ENCODE measurements around the gene FRMD4B.

DNA sequence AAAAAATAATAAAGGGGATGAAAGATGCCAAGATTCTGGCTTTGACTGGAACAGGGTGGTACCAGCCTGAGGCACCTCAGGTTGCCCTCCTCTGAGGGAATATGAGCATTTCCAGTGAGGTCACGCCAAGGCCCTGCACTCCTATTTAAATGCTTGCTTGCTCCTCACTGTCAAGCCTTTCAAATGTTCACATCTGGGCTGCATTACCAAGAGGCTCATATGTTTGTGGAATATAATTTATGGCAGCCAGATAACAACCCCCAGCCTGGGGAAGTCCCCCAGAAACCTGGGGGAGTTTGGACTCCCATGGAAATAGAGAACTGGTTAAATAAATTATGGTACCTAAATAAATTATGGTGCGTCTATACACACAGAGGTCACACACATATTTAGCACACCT is 88.4 kb downstream of the FRMD4B start:
- no peak for TF ChIP-seq CTCF (IDR thresholded peaks at IDR 0.05)
- TF ChIP-seq, protein P1, sequence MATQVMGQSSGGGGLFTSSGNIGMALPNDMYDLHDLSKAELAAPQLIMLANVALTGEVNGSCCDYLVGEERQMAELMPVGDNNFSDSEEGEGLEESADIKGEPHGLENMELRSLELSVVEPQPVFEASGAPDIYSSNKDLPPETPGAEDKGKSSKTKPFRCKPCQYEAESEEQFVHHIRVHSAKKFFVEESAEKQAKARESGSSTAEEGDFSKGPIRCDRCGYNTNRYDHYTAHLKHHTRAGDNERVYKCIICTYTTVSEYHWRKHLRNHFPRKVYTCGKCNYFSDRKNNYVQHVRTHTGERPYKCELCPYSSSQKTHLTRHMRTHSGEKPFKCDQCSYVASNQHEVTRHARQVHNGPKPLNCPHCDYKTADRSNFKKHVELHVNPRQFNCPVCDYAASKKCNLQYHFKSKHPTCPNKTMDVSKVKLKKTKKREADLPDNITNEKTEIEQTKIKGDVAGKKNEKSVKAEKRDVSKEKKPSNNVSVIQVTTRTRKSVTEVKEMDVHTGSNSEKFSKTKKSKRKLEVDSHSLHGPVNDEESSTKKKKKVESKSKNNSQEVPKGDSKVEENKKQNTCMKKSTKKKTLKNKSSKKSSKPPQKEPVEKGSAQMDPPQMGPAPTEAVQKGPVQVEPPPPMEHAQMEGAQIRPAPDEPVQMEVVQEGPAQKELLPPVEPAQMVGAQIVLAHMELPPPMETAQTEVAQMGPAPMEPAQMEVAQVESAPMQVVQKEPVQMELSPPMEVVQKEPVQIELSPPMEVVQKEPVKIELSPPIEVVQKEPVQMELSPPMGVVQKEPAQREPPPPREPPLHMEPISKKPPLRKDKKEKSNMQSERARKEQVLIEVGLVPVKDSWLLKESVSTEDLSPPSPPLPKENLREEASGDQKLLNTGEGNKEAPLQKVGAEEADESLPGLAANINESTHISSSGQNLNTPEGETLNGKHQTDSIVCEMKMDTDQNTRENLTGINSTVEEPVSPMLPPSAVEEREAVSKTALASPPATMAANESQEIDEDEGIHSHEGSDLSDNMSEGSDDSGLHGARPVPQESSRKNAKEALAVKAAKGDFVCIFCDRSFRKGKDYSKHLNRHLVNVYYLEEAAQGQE (IDR thresholded peaks at IDR 0.05; ENCODE audit: insufficient read depth in 1 of 2, low read depth in 2 of 2, low read length in 1 of 2), result no peak
